Mammary epithelial cell (primary cell): ENCODE data around the gene SMARCD2.
"Not testable (repeated sequence)": the region's sequence is repeated elsewhere in the genome, so short reads cannot be mapped to it uniquely, and the experiment has no call there.

ENCODE experiments used
- EZH2 ChIP-seq: IDR thresholded peaks from 2 replicates; pipeline ENCODE4 v1.6.1; 2012; ENCODE audit warnings: low read length, inconsistent platforms, borderline replicate concordance
- TF ChIP-seq, protein P1 (sequence below), 2 donors: IDR thresholded peaks in 1 of 2; conservative IDR thresholded peaks in 1 of 2; 2 replicates each; pipeline ENCODE4 v1.5.1; 2011 to 2012; ENCODE audit warnings: inconsistent platforms in 2 of 2, low read length in 2 of 2, mild to moderate bottlenecking in 2 of 2, control low read depth in 1 of 2, low read depth in 1 of 2; ENCODE audit not compliant: insufficient read depth in 1 of 2; ENCODE audit errors: extremely low read depth in 1 of 2

DNA sequence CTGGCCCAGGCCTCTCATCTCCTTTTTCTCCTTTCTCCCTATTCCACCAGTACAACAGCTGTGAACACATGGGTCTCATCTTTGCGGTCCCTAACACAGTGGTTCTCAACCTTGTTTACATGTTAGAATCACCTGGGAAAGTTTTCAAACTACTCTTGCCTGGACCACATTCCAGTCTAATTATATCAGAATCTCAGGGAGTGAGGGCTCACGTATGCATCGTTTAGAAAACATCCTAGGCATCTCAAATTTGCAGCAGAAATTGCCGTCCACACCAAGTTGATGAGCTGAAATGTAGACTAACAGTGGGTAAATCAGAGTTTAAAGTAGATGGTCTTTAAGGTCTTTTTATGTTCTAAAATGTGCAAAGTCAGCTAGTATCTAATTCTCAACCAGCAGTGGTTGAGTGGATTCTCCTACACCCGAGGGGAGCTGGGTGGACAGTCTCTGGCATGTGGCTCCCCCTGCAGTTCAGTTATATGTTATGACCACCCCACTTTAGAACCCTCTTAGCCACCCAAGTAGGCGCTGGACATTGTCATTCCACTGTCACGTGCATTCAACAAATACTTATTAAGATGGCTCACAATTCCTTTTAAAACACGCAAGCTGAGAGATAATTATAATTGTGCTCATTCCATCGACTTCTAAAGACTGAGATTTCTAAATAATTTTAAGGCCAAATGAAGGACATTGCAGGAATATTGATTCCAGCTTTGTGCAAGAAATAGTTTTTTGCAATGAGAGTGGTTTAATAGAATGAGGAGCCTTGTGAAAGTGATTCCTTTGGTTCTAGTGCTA is 27.2 kb upstream of the SMARCD2 start:
- not testable (repeated sequence) for TF ChIP-seq EZH2
- TF ChIP-seq, protein P1, sequence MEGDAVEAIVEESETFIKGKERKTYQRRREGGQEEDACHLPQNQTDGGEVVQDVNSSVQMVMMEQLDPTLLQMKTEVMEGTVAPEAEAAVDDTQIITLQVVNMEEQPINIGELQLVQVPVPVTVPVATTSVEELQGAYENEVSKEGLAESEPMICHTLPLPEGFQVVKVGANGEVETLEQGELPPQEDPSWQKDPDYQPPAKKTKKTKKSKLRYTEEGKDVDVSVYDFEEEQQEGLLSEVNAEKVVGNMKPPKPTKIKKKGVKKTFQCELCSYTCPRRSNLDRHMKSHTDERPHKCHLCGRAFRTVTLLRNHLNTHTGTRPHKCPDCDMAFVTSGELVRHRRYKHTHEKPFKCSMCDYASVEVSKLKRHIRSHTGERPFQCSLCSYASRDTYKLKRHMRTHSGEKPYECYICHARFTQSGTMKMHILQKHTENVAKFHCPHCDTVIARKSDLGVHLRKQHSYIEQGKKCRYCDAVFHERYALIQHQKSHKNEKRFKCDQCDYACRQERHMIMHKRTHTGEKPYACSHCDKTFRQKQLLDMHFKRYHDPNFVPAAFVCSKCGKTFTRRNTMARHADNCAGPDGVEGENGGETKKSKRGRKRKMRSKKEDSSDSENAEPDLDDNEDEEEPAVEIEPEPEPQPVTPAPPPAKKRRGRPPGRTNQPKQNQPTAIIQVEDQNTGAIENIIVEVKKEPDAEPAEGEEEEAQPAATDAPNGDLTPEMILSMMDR (conservative IDR thresholded peaks at IDR 0.05 in 1 of 2, IDR thresholded peaks at IDR 0.05 in 1 of 2; ENCODE audit: extremely low read depth in 1 of 2, insufficient read depth in 1 of 2, low read depth in 1 of 2, low read length in 2 of 2) = peak; percentile 3 to 29
